Chondrocyte (in vitro differentiated cells): ENCODE results near the gene PLEKHG4B. TPM values are rescaled to one million over a fixed set of nuclear protein-coding genes. Genes with fewer than 3 reads are reported as not detected.

Source experiments
- DNase-seq: peaks from one replicate; pipeline ENCODE4 v3.0.0; 2021; ENCODE audit warnings: mixed read lengths, low spot score
- H3K27ac Mint-ChIP-seq: one replicate; pipeline ENCODE4 v1.8.0; 2021; ENCODE audit warnings: mild to moderate bottlenecking, moderate library complexity, mixed read lengths; ENCODE audit not compliant: unreplicated experiment
- H3K27me3 Mint-ChIP-seq: 2 replicates; pipeline ENCODE4 v1.8.0; 2021; ENCODE audit warnings: low read depth, mixed read lengths
- H3K36me3 Mint-ChIP-seq: 2 replicates; pipeline ENCODE4 v1.8.0; 2021; ENCODE audit warnings: low read depth, mixed read lengths
- H3K4me1 Mint-ChIP-seq: 2 replicates; pipeline ENCODE4 v1.8.0; 2021; ENCODE audit warnings: low read depth, mild to moderate bottlenecking, mixed read lengths
- H3K4me3 Mint-ChIP-seq: one replicate; pipeline ENCODE4 v1.8.0; 2021; ENCODE audit warnings: mild to moderate bottlenecking, moderate library complexity, mixed read lengths; ENCODE audit not compliant: unreplicated experiment
- H3K9me3 Mint-ChIP-seq: 2 replicates; pipeline ENCODE4 v1.8.0; 2021; ENCODE audit warnings: low read depth, mixed read lengths
- total RNA-seq: library from RNA; stranded (reverse); gene quantifications from 3 replicates; pipeline ENCODE4 v1.2.1, GENCODE V29; 2021
- TF ChIP-seq, protein P1 (sequence below): fragments of 200-600 bp; sonication (generic); IDR thresholded peaks from 2 replicates; pipeline ENCODE4 v1.5.0; 2021; ENCODE audit warnings: antibody characterized with exemption, mild to moderate bottlenecking, moderate library complexity

The PLEKHG4B gene
- total RNA-seq, 1 donor from 2014 or later = 2.0 TPM

GRCh38 chr5:130601-131131 lies 38.7 kb downstream of the PLEKHG4B start:
- Mint-ChIP-seq H3K27me3 (no peaks in the 10 kb centered on the region), H3K9me3 (peaks cover 10% of the 10 kb centered on the region), H3K36me3 (peaks cover 8% of the 10 kb centered on the region), H3K4me1 (peaks cover 23% of the 10 kb centered on the region), H3K4me3 (no peak overlapping the region), H3K27ac (peak overlapping the region; percentile 43)
- TF ChIP-seq, protein P1, sequence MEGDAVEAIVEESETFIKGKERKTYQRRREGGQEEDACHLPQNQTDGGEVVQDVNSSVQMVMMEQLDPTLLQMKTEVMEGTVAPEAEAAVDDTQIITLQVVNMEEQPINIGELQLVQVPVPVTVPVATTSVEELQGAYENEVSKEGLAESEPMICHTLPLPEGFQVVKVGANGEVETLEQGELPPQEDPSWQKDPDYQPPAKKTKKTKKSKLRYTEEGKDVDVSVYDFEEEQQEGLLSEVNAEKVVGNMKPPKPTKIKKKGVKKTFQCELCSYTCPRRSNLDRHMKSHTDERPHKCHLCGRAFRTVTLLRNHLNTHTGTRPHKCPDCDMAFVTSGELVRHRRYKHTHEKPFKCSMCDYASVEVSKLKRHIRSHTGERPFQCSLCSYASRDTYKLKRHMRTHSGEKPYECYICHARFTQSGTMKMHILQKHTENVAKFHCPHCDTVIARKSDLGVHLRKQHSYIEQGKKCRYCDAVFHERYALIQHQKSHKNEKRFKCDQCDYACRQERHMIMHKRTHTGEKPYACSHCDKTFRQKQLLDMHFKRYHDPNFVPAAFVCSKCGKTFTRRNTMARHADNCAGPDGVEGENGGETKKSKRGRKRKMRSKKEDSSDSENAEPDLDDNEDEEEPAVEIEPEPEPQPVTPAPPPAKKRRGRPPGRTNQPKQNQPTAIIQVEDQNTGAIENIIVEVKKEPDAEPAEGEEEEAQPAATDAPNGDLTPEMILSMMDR = no peak
- no peak for DNase-seq

DNA sequence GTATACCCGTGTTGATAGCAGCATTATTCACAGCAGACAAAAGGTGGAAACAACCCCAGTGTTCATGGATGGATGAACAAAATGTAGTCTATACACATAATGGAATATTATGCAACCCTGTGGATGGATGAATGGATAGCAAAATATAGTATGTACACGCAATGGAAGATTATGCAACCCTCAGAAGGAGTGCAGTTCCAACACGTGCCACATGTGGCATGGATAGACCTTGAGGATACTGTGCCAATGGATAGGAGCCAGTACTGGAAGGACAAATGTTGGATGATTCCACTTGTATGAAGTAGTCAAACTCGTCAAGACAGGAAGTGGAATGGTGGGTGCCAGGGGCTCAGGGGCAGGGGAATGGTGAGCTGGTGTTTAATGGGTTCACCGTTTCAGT lies 44.9 kb downstream of the PLEKHG4B start:
- no peaks in the 10 kb centered on the region for H3K4me1 Mint-ChIP-seq
- H3K27ac Mint-ChIP-seq = no peak overlapping the region
- H3K27me3 Mint-ChIP-seq = no peaks in the 10 kb centered on the region
- H3K4me3 Mint-ChIP-seq = no peak overlapping the region
- no peaks in the 10 kb centered on the region for H3K9me3 Mint-ChIP-seq
- H3K36me3 Mint-ChIP-seq = no peaks in the 10 kb centered on the region
- TF ChIP-seq, protein P1 = peak; percentile 16
- DNase-seq = no peak

GRCh38 chr5:137741-138140 lies 45.8 kb downstream of the PLEKHG4B start:
- no peaks in the 10 kb centered on the region for H3K9me3 Mint-ChIP-seq
- TF ChIP-seq, protein P1 = no peak

GRCh38 chr5:138936-139335 lies 47.0 kb downstream of the PLEKHG4B start:
- Mint-ChIP-seq H3K36me3 (peaks cover 5% of the 10 kb centered on the region), H3K9me3 (no peaks in the 10 kb centered on the region), H3K4me1 (no peaks in the 10 kb centered on the region), H3K27ac (no peak overlapping the region), H3K27me3 (peaks cover 8% of the 10 kb centered on the region), H3K4me3 (no peak overlapping the region)
- DNase-seq = no peak
- TF ChIP-seq, protein P1 = no peak

More at GRCh38 chr5:137741-138140, 45.8 kb downstream of the PLEKHG4B start:
- no peak for DNase-seq
- H3K27me3 Mint-ChIP-seq = peaks cover 5% of the 10 kb centered on the region
- peaks cover 5% of the 10 kb centered on the region for H3K36me3 Mint-ChIP-seq
- H3K27ac Mint-ChIP-seq = no peak overlapping the region
- no peak overlapping the region for H3K4me3 Mint-ChIP-seq
- H3K4me1 Mint-ChIP-seq = no peaks in the 10 kb centered on the region

DNA sequence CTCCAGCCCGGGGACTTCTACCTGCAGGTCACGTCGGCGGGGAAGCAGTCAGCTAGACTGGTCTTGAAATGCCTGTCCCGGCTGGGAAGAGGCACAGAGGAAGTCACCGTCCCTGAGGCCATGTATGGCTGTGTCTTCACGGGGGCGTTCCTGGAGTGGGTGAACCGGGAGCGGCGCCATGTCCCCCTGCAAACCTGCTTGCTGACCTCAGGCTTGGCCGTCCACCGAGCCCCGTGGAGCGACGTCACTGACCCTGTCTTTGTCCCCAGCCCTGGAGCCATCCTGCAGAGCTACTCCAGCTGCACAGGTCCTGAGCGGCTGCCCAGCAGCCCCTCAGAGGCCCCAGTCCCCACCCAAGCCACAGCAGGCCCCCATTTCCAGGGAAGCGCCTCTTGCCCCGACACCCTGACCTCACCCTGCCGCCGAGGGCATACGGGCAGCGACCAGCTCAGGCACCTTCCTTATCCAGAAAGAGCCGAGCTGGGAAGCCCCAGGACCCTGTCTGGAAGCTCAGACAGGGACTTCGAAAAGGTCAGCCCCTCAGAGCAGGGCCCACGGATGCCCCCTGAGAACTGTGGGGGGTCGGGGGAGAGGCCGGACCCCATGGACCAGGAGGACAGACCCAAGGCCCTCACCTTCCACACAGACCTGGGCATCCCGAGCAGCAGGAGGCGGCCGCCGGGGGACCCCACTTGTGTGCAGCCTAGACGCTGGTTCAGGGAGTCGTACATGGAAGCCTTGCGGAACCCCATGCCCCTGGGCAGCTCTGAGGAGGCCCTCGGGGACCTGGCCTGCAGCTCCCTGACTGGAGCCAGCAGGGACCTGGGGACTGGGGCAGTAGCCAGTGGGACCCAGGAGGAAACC lies 47.8 kb downstream of the PLEKHG4B start:
- DNase-seq = no peak
- Mint-ChIP-seq H3K9me3 (no peaks in the 10 kb centered on the region), H3K27me3 (peaks cover 8% of the 10 kb centered on the region), H3K36me3 (peaks cover 5% of the 10 kb centered on the region), H3K4me3 (no peak overlapping the region), H3K4me1 (no peaks in the 10 kb centered on the region), H3K27ac (no peak overlapping the region)
- TF ChIP-seq, protein P1 = no peak
